ENCODE measurements around the gene CCDC124.

CCDC124 gene

GRCh38 chr19:17989425-17990094 is 56.7 kb downstream of the CCDC124 start:
- DNase-seq: no peak

- no peak for DNase-seq
These were observed 60.4 kb downstream of the CCDC124 start for GRCh38 chr19:17993076-17993813.
